Measurements from ENCODE around the gene TTLL5. TPM values are rescaled to one million over a fixed set of nuclear protein-coding genes. Genes with fewer than 3 reads are reported as not detected.

TTLL5 gene
- total and polyA plus RNA-seq, 7 donors = 4.8 to 36.6 (median 17.9) TPM

- Histone ChIP-seq H3K4me1 (peaks cover 0 to 7% (median 0%) of the 10 kb centered on the region in 4 donors), H3K27ac (peak overlapping the region in 1 of 4 donors; percentile 41), H3K9me3 (no peaks in the 10 kb centered on the region), H3K27me3 (no peaks in the 10 kb centered on the region), H3K36me3 (no peaks in the 10 kb centered on the region), H3K4me3 (no peak overlapping the region)
- intact Hi-C loops (cut with DNase I) = no loop called here
- 59 to 65% methylated on average over 4 of the region's 4 CpGs for WGBS, 2 donors
- no peak for DNase-seq
- peak in 1 of 4 donors; percentile 20 for TF ChIP-seq POLR2AphosphoS5 (IDR thresholded peaks at IDR 0.05)
- TF ChIP-seq, protein P1, sequence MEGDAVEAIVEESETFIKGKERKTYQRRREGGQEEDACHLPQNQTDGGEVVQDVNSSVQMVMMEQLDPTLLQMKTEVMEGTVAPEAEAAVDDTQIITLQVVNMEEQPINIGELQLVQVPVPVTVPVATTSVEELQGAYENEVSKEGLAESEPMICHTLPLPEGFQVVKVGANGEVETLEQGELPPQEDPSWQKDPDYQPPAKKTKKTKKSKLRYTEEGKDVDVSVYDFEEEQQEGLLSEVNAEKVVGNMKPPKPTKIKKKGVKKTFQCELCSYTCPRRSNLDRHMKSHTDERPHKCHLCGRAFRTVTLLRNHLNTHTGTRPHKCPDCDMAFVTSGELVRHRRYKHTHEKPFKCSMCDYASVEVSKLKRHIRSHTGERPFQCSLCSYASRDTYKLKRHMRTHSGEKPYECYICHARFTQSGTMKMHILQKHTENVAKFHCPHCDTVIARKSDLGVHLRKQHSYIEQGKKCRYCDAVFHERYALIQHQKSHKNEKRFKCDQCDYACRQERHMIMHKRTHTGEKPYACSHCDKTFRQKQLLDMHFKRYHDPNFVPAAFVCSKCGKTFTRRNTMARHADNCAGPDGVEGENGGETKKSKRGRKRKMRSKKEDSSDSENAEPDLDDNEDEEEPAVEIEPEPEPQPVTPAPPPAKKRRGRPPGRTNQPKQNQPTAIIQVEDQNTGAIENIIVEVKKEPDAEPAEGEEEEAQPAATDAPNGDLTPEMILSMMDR (IDR thresholded peaks at IDR 0.05) = no peak
- TF ChIP-seq EP300 (IDR thresholded peaks at IDR 0.05) = no peak
Observed at GRCh38 chr14:75615200-75615599, 45.8 kb upstream of the TTLL5 start.

DNA sequence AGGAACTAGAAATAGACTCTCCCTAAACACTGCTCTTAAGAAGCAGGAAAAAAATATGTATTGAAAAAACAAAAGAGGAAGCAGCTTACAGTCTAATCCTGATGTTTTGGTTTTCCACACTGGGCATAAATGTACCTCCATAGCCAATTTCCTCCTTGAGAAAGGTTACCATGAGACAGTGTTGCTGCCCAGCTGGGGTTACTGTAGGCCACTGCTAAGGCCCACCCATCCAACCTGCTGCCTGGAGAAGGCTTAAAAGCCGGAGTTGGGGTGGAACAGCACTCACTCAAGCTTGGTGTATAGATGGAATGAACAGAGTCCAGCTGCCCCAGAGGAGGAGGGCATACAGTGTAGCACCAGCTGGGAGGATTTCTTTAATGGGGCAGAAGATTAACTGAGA is 41.5 kb upstream of the TTLL5 start:
- H3K4me3 ChIP-seq = no peak overlapping the region
- H3K27ac ChIP-seq = no peak overlapping the region
- DNase-seq = no peak
- no peaks in the 10 kb centered on the region for H3K27me3 ChIP-seq
- intact Hi-C loops (cut with DNase I) = no loop called here
- no peaks in the 10 kb centered on the region for H3K4me1 ChIP-seq
- H3K9me3 ChIP-seq = no peaks in the 10 kb centered on the region
- TF ChIP-seq POLR2AphosphoS5 (IDR thresholded peaks at IDR 0.05) (no peak), EP300 (IDR thresholded peaks at IDR 0.05) (no peak), POLR2A (IDR thresholded peaks at IDR 0.05) (no peak)
- TF ChIP-seq, protein P1 (IDR thresholded peaks at IDR 0.05) = no peak
- H3K36me3 ChIP-seq = no peaks in the 10 kb centered on the region
- WGBS, 2 donors = 89 to 91% methylated on average over 1 of the region's 1 CpG

DNA sequence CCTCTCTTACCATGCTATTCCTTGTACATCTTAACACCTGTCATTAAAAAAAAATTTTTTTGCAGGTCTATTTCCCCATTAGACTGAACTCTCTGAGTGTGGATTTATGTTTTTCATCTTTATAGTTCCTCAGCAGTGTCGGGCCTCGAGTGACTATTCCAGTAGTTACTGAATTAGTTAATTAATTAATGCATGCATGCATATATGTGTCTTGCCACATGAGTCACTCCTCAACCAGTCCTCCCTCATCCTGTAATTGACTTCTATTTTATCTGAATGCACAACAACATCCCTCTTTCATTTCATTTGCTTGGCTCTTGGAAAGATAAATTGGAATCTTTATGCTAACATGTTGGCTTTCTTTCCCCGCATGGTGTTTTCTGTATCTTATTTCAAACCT is 36.0 kb upstream of the TTLL5 start:
- WGBS, 2 donors = 93 to 95% methylated on average over 3 of the region's 3 CpGs
- H3K4me1 ChIP-seq = no peaks in the 10 kb centered on the region
- intact Hi-C loops (cut with DNase I) = no loop called here

GRCh38 chr14:75626396-75626795 is 34.6 kb upstream of the TTLL5 start:
- WGBS, 2 donors = 94 to 95% methylated on average over 3 of the region's 3 CpGs
- TF ChIP-seq POLR2A (IDR thresholded peaks at IDR 0.05) (no peak), EP300 (IDR thresholded peaks at IDR 0.05) (no peak), POLR2AphosphoS5 (IDR thresholded peaks at IDR 0.05) (no peak)
- TF ChIP-seq, protein P1 (IDR thresholded peaks at IDR 0.05) = no peak
- no peak overlapping the region for H3K4me3 ChIP-seq
- no peak for DNase-seq
- H3K27me3 ChIP-seq = no peaks in the 10 kb centered on the region
- no peaks in the 10 kb centered on the region for H3K36me3 ChIP-seq
- no peaks in the 10 kb centered on the region for H3K9me3 ChIP-seq
- H3K4me1 ChIP-seq = no peaks in the 10 kb centered on the region
- no peak overlapping the region for H3K27ac ChIP-seq
- intact Hi-C loops (cut with DNase I) = no loop called here

More for the DNA sequence above, 36.0 kb upstream of the TTLL5 start:
- Histone ChIP-seq H3K27me3 (no peaks in the 10 kb centered on the region), H3K9me3 (no peaks in the 10 kb centered on the region), H3K27ac (no peak overlapping the region), H3K4me3 (no peak overlapping the region), H3K36me3 (no peaks in the 10 kb centered on the region)
- no peak for DNase-seq
- TF ChIP-seq POLR2A (IDR thresholded peaks at IDR 0.05) (no peak), POLR2AphosphoS5 (IDR thresholded peaks at IDR 0.05) (no peak), EP300 (IDR thresholded peaks at IDR 0.05) (no peak)
- TF ChIP-seq, protein P1 (IDR thresholded peaks at IDR 0.05) = no peak

- H3K27me3 ChIP-seq = no peaks in the 10 kb centered on the region
- 76 to 88% methylated on average over 3 of the region's 3 CpGs for WGBS, 2 donors
- intact Hi-C loops (cut with DNase I) = no loop called here
- H3K4me3 ChIP-seq = no peak overlapping the region
- H3K36me3 ChIP-seq = no peaks in the 10 kb centered on the region
- H3K9me3 ChIP-seq = no peaks in the 10 kb centered on the region
- no peaks in the 10 kb centered on the region for H3K4me1 ChIP-seq
- peak overlapping the region in 1 of 4 donors; percentile 14 for H3K27ac ChIP-seq
- TF ChIP-seq, protein P1 (IDR thresholded peaks at IDR 0.05) = no peak
- TF ChIP-seq POLR2A (IDR thresholded peaks at IDR 0.05) (no peak), POLR2AphosphoS5 (IDR thresholded peaks at IDR 0.05) (no peak), EP300 (IDR thresholded peaks at IDR 0.05) (no peak)
- no peak for DNase-seq
Observed at GRCh38 chr14:75626863-75627262, 34.2 kb upstream of the TTLL5 start.
